Right atrium auricular region (tissue), 2 donors: Measurements from ENCODE around the gene LZIC. TPM values are rescaled to one million over a fixed set of nuclear protein-coding genes. Genes with fewer than 3 reads are reported as not detected.
A peak's percentile ranks its signal among the peaks of the same experiment; 100 is the strongest.

Source experiments
- DNase-seq: peaks from one replicate; pipeline ENCODE4 v3.0.0-alpha.2; 2019; ENCODE audit warnings: low spot score
- H3K27ac ChIP-seq, 2 donors: fragments of 200-600 bp; sonication (generic); 1 replicate in 1 of 2; 2 replicates in 1 of 2; pipeline ENCODE4 v1.5.1; 2016 to 2019
- H3K27me3 ChIP-seq, 2 donors: fragments of 200-600 bp; sonication (generic); one replicate each; pipeline versions ENCODE4 v1.5.1 to v1.6.0; 2017 to 2019
- H3K36me3 ChIP-seq: fragments of 200-600 bp; sonication (generic); one replicate; pipeline ENCODE4 v1.5.1; 2016
- H3K4me1 ChIP-seq, 2 donors: fragments of 200-600 bp; sonication (generic); one replicate each; pipeline versions ENCODE4 v1.5.1 to v1.6.0; 2017 to 2019
- H3K4me3 ChIP-seq, 2 donors: fragments of 200-600 bp; sonication (generic); 1 replicate in 1 of 2; 2 replicates in 1 of 2; pipeline ENCODE4 v1.5.1; 2017 to 2019; ENCODE audit warnings: mild to moderate bottlenecking in 1 of 2, moderate library complexity in 1 of 2
- H3K9me3 ChIP-seq, 2 donors: fragments of 200-600 bp; sonication (generic); one replicate each; pipeline ENCODE4 v1.5.1; 2019
- total RNA-seq, 2 donors: library from RNA; depleted of rRNA; stranded (reverse); fragments of >200 nt; gene quantifications; one replicate each; pipeline ENCODE4 v1.1.0, GENCODE V29; 2016
- TF ChIP-seq, protein P1 (sequence below), 2 donors: fragments of 200-600 bp; sonication (generic); IDR thresholded peaks; one replicate each; pipeline ENCODE4 v1.5.1; 2019; ENCODE audit warnings: antibody characterized with exemption in 2 of 2

LZIC gene
- 10 to 100 TPM; 25.0 to 32.1 TPM for total RNA-seq

DNA sequence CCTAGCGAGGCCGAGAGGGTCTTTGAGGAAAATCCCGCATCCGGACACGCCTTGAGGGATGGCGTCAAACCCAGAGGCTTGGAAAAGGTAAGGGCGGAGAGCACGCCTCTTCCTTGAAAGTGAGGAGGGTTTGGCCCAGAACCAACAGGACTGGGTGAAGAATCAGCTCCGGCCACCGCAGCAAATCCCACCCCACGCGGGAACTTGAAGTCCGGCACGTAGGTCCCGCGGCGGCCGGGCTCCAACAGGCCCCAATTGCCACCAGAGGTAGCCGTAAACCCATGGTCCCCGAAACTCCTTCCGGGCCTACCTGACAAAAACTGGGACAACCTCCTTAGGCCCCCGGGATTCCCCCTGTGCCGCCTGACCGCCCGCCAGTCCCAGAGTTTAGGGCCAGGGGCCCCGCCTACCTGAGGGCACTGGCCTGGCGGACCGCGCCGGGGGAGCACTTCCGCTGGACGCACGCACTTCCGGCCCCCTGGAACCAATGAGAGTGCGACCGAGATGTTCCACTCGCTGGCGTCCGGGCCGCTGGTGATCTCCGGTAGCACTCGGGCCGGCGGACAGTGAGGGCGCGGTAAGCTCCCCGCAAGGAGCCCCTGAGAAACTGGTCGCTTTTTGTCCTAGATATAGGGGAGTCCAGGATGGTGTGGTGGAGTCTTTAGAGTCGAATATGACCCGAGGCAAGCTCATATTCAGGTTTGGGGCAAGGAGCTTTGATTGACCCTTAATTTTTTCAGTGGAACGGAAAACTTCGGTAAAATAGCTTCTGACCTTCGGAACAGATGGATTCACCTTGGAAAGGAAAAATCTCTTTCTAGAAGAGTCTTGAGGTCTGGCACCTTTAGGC lies at the start of gene LZIC, which contains the start of gene NMNAT1:
LZIC (minus strand) TSS at position 453 of the 850 bp plus-strand sequence. CDS start 6,772 bp downstream, outside the sequence.
NMNAT1 (plus strand) TSS at position 537 of the 850 bp plus-strand sequence. CDS start 28,599 bp downstream, outside the sequence.
- Histone ChIP-seq H3K27me3 (no peaks in the 10 kb centered on the region), H3K36me3 (no peaks in the 10 kb centered on the region), H3K4me3 (peak within 1 kb of the TSS; percentile 68 to 83), H3K9me3 (no peaks in the 10 kb centered on the region), H3K4me1 (peaks cover 0 to 22% of the 10 kb centered on the region in 2 donors), H3K27ac (peak within 1 kb of the TSS; percentile 92 to 94)
- peak; percentile 94 for DNase-seq
- TF ChIP-seq, protein P1, sequence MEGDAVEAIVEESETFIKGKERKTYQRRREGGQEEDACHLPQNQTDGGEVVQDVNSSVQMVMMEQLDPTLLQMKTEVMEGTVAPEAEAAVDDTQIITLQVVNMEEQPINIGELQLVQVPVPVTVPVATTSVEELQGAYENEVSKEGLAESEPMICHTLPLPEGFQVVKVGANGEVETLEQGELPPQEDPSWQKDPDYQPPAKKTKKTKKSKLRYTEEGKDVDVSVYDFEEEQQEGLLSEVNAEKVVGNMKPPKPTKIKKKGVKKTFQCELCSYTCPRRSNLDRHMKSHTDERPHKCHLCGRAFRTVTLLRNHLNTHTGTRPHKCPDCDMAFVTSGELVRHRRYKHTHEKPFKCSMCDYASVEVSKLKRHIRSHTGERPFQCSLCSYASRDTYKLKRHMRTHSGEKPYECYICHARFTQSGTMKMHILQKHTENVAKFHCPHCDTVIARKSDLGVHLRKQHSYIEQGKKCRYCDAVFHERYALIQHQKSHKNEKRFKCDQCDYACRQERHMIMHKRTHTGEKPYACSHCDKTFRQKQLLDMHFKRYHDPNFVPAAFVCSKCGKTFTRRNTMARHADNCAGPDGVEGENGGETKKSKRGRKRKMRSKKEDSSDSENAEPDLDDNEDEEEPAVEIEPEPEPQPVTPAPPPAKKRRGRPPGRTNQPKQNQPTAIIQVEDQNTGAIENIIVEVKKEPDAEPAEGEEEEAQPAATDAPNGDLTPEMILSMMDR (IDR thresholded peaks at IDR 0.05), result peak in 1 of 2 donors; percentile 29

DNA sequence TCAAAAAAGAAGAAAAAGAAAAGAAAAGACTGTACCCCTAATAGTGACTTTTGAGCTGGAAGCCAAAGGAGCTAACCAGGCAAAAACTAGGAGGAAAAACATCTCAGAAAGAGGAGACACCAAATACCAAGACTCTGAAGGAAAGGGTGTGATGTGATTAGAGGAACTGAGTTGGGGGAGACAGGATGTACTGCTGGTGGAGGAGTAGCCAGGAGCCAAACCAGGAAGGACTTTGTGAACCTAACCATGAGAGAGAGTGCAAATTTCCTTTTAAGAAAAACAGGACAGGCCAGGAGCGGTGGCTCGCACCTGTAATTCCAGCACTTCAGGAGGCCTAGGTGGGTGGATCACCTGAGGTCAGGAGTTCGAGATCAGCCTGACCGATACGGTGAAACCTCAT lies 49.7 kb upstream of the LZIC start:
- TF ChIP-seq, protein P1 (IDR thresholded peaks at IDR 0.05), result no peak
- no peaks in the 10 kb centered on the region for H3K36me3 ChIP-seq
- no peaks in the 10 kb centered on the region for H3K9me3 ChIP-seq
- no peaks in the 10 kb centered on the region for H3K27me3 ChIP-seq
- DNase-seq, result no peak
- H3K27ac ChIP-seq, result peak overlapping the region; percentile 36 to 44
- H3K4me3 ChIP-seq, result no peak overlapping the region
- H3K4me1 ChIP-seq, result peaks cover 0 to 32% of the 10 kb centered on the region in 2 donors

DNA sequence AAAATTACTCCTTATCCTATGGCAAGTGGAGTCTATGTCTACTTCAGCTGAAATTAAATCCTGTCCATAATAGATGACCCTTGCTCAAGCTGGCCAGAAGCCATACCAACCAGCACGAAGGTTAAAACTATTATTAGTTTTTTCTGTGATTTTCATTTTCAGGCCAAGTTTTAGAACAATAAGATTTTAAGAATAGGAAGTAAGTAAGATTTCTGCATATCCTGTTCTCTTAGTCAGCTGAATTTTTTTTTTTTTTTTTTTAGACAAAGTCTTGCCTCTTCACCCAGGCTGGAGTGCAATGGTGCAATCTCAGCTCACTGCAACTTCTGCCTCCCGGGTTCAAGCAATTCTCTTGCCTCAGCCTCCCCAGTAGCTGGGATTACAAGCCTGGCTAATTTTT lies 47.8 kb upstream of the LZIC start:
- no peak for DNase-seq
- Histone ChIP-seq H3K4me3 (no peak overlapping the region), H3K27ac (peak overlapping the region; percentile 52 to 60), H3K36me3 (no peaks in the 10 kb centered on the region), H3K4me1 (peaks cover 0 to 18% of the 10 kb centered on the region in 2 donors), H3K27me3 (no peaks in the 10 kb centered on the region), H3K9me3 (no peaks in the 10 kb centered on the region)
- TF ChIP-seq, protein P1 (IDR thresholded peaks at IDR 0.05), result no peak

DNA sequence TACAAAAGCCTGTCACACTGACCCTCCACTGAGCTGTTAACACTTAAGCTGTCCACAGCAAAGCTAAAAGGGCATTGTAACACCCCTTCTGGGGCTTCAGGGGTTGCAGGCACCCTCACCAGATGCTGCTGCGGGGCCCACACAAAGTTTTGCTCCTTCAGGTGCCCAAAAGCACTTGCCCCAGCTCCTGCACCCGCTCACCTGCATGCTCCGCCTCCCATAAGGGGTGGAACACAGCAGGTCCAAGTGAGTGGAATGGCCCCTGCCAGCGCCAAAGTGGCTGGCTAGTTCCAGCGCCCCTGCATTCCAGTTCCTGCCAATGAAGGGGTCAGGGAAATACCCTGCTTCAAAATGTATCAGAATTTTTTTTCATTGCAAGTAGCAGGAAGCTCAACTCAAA lies 46.6 kb upstream of the LZIC start:
- DNase-seq, result no peak
- peaks cover 0 to 18% of the 10 kb centered on the region in 2 donors for H3K4me1 ChIP-seq
- TF ChIP-seq, protein P1 (IDR thresholded peaks at IDR 0.05), result no peak
- H3K27ac ChIP-seq, result peak overlapping the region in 1 of 2 donors; percentile 60
- H3K9me3 ChIP-seq, result no peaks in the 10 kb centered on the region
- H3K4me3 ChIP-seq, result no peak overlapping the region
- H3K27me3 ChIP-seq, result no peaks in the 10 kb centered on the region
- H3K36me3 ChIP-seq, result no peaks in the 10 kb centered on the region

DNA sequence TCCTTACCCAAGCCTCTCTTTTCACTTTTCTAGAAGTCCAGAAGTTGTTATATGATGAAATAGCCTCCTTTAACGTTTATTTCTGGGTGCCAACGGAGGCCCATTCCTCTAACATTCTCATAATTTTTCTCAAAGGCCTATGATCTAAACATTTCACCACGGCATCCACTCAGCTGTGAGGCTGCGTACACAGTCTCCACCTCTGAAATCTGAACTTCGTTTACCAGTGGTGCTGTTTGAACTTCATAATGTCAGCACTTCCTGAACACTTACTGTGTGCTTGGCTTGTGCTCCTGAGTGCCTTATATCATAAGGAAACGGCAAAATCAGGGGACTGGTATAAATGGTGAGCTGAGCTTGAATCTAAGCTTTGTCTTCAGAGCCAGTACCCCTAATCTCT lies 41.8 kb upstream of the LZIC start:
- Histone ChIP-seq H3K27me3 (no peaks in the 10 kb centered on the region), H3K9me3 (no peaks in the 10 kb centered on the region), H3K36me3 (peaks cover 23% of the 10 kb centered on the region), H3K27ac (peak overlapping the region in 1 of 2 donors; percentile 54), H3K4me3 (no peak overlapping the region), H3K4me1 (peaks cover 0 to 7% of the 10 kb centered on the region in 2 donors)
- TF ChIP-seq, protein P1 (IDR thresholded peaks at IDR 0.05), result no peak
- no peak for DNase-seq
